Liver (tissue), 9 donors: ENCODE results near the gene KCNC4. TPM values are rescaled to one million over a fixed set of nuclear protein-coding genes. Genes with fewer than 3 reads are reported as not detected.

Source experiments
- DNase-seq: peaks from one replicate; pipeline ENCODE4 v3.0.0-alpha.2; 2017; ENCODE audit warnings: low spot score
- H3K27ac ChIP-seq, 2 donors: one replicate each; pipeline ENCODE4 v1.7.0; 2013; ENCODE audit warnings: inconsistent platforms in 2 of 2, low read length in 2 of 2, control low read depth in 1 of 2, low read depth in 1 of 2, mild to moderate bottlenecking in 1 of 2
- H3K27me3 ChIP-seq, 4 donors: one replicate each; pipeline versions ENCODE4 v1.6.1 to v1.7.0; 2013; ENCODE audit warnings: low read length in 3 of 4, inconsistent platforms in 1 of 4, mild to moderate bottlenecking in 1 of 4, moderate library complexity in 1 of 4; ENCODE audit not compliant: control insufficient read depth in 4 of 4, insufficient read depth in 4 of 4
- H3K36me3 ChIP-seq, 4 donors: one replicate each; pipeline versions ENCODE4 v1.6.1 to v1.7.0; 2013; ENCODE audit warnings: low read length in 3 of 4, mild to moderate bottlenecking in 3 of 4, low read depth in 1 of 4, moderate library complexity in 1 of 4; ENCODE audit not compliant: control insufficient read depth in 4 of 4, insufficient read depth in 3 of 4
- H3K4me1 ChIP-seq, 4 donors: one replicate each; pipeline versions ENCODE4 v1.6.1 to v1.7.0; 2013; ENCODE audit warnings: low read length in 3 of 4, mild to moderate bottlenecking in 3 of 4, moderate library complexity in 1 of 4; ENCODE audit not compliant: control insufficient read depth in 4 of 4, insufficient read depth in 4 of 4
- H3K4me3 ChIP-seq, 3 donors: one replicate each; pipeline versions ENCODE4 v1.6.1 to v1.7.0; 2013; ENCODE audit warnings: low read length in 3 of 3, control low read depth in 1 of 3, low read depth in 1 of 3, mild to moderate bottlenecking in 1 of 3
- H3K9ac ChIP-seq, 2 donors: one replicate each; pipeline ENCODE4 v1.7.0; 2013; ENCODE audit warnings: low read length in 2 of 2, mild to moderate bottlenecking in 2 of 2, moderate library complexity in 2 of 2, control low read depth in 1 of 2, low read depth in 1 of 2
- H3K9me3 ChIP-seq, 4 donors: one replicate each; pipeline versions ENCODE4 v1.6.1 to v1.7.0; 2013; ENCODE audit warnings: low read length in 3 of 4; ENCODE audit not compliant: control insufficient read depth in 4 of 4
- ATF3 ChIP-seq: IDR thresholded peaks from 2 replicates; pipeline ENCODE4 v1.6.1; 2016; ENCODE audit warnings: antibody characterized with exemption
- CTCF ChIP-seq: fragments of 150-350 bp; IDR thresholded peaks from 2 replicates; pipeline ENCODE4 v1.5.1; 2017; ENCODE audit warnings: improper control_type of control experiment, low read depth, low read length; ENCODE audit not compliant: missing input control
- EGR1 ChIP-seq, 2 donors: IDR thresholded peaks; 2 replicates each; pipeline ENCODE4 v1.6.1; 2016 to 2018; ENCODE audit warnings: antibody characterized with exemption in 2 of 2, low read depth in 2 of 2
- FOXA1 ChIP-seq: IDR thresholded peaks from 2 replicates; pipeline ENCODE4 v1.6.1; 2016; ENCODE audit warnings: antibody characterized with exemption
- FOXA2 ChIP-seq: IDR thresholded peaks from 2 replicates; pipeline ENCODE4 v1.6.1; 2016; ENCODE audit warnings: antibody characterized with exemption
- GABPA ChIP-seq, 2 donors: IDR thresholded peaks in 1 of 2; conservative IDR thresholded peaks in 1 of 2; 2 replicates each; pipeline ENCODE4 v1.6.1; 2016; ENCODE audit warnings: antibody characterized with exemption in 2 of 2, mild to moderate bottlenecking in 1 of 2, moderate library complexity in 1 of 2
- HNF4A ChIP-seq, 2 donors: conservative IDR thresholded peaks; 2 replicates each; pipeline ENCODE4 v1.6.1; 2016; ENCODE audit warnings: antibody characterized with exemption in 2 of 2, mild to moderate bottlenecking in 2 of 2
- HNF4G ChIP-seq: IDR thresholded peaks from 2 replicates; pipeline ENCODE4 v1.6.1; 2016; ENCODE audit warnings: antibody characterized with exemption
- JUND ChIP-seq, 2 donors: IDR thresholded peaks; 2 replicates each; pipeline ENCODE4 v1.6.1; 2016; ENCODE audit warnings: antibody characterized with exemption in 2 of 2
- MAX ChIP-seq: IDR thresholded peaks from 2 replicates; pipeline ENCODE4 v1.6.1; 2016; ENCODE audit warnings: antibody characterized with exemption
- NR2F2 ChIP-seq: IDR thresholded peaks from 2 replicates; pipeline ENCODE4 v1.6.1; 2016; ENCODE audit warnings: antibody characterized with exemption
- RAD21 ChIP-seq, 2 donors: IDR thresholded peaks; 2 replicates each; pipeline ENCODE4 v1.6.1; 2016; ENCODE audit warnings: antibody characterized with exemption in 2 of 2, mild to moderate bottlenecking in 2 of 2
- REST ChIP-seq: IDR thresholded peaks from 2 replicates; pipeline ENCODE4 v1.6.1; 2016; ENCODE audit warnings: antibody characterized with exemption, mild to moderate bottlenecking
- RXRA ChIP-seq, 2 donors: IDR thresholded peaks; 2 replicates each; pipeline ENCODE4 v1.6.1; 2017 to 2018; ENCODE audit warnings: antibody characterized with exemption in 2 of 2, mild to moderate bottlenecking in 1 of 2
- SP1 ChIP-seq: IDR thresholded peaks from 2 replicates; pipeline ENCODE4 v1.6.1; 2018; ENCODE audit warnings: antibody characterized with exemption, mild to moderate bottlenecking
- TAF1 ChIP-seq: conservative IDR thresholded peaks from 2 replicates; pipeline ENCODE4 v1.6.1; 2016; ENCODE audit warnings: antibody characterized with exemption, mild to moderate bottlenecking
- YY1 ChIP-seq: IDR thresholded peaks from 2 replicates; pipeline ENCODE4 v1.6.1; 2016; ENCODE audit warnings: antibody characterized with exemption, mild to moderate bottlenecking
- WGBS: extraction: QIAGEN DNeasy Blood & Tissue Kit; methylation state at CpG from one replicate; pipeline ENCODE4 v1.1.7; 2013; 5-methylcytosine and 5-hydroxymethylcytosine counted together
- polyA plus RNA-seq, 2 donors: library from polyadenylated mRNA; stranded (reverse) in 1 of 2; unstranded in 1 of 2; fragments of 200-250 nt in 1 of 2; fragments of >200 nt in 1 of 2; fragmentation: Nextera tagmentation in 1 of 2; extraction: Ambion mirVana in 1 of 2; gene quantifications; one replicate each; pipeline versions ENCODE4 v1.2.1 to v1.2.3, GENCODE V29; 2013 to 2015
- total RNA-seq, 2 donors: library from RNA; depleted of rRNA; stranded (reverse); fragments of >200 nt; gene quantifications; one replicate each; pipeline ENCODE4 v1.2.3, GENCODE V29; 2014
- donor health status: healthy.
- donor health status: healthy.
- donor health status: healthy.
- donor health status: healthy.
- donor health status: healthy.

KCNC4 gene
- total and polyA plus RNA-seq, 4 donors = 0.46 to 2.5 (median 1.5) TPM

GRCh38 chr1:110248746-110249145 lies 38.6 kb downstream of the KCNC4 start:
- TF ChIP-seq NR2F2 (no peak), CTCF (no peak), YY1 (no peak), REST (no peak), GABPA (IDR thresholded peaks at IDR 0.05 in 1 of 2, conservative IDR thresholded peaks at IDR 0.05 in 1 of 2) (no peak), FOXA2 (no peak), FOXA1 (no peak), RAD21 (IDR thresholded peaks at IDR 0.05) (no peak), TAF1 (no peak), EGR1 (IDR thresholded peaks at IDR 0.05; ENCODE audit: low read depth in 2 of 2) (no peak), HNF4G (no peak), JUND (IDR thresholded peaks at IDR 0.05) (no peak), HNF4A (conservative IDR thresholded peaks at IDR 0.05) (no peak), MAX (no peak), ATF3 (no peak), SP1 (no peak)
- no peak overlapping the region for H3K27ac ChIP-seq
- H3K4me1 ChIP-seq = peaks cover 0 to 2% (median 0%) of the 10 kb centered on the region in 4 donors
- no peaks in the 10 kb centered on the region for H3K36me3 ChIP-seq
- H3K9ac ChIP-seq = no peak overlapping the region
- H3K4me3 ChIP-seq = no peak overlapping the region
- H3K27me3 ChIP-seq = no peaks in the 10 kb centered on the region
- 82% methylated on average over 4 of the region's 4 CpGs for WGBS
- no peaks in the 10 kb centered on the region for H3K9me3 ChIP-seq
- DNase-seq = no peak

- TF ChIP-seq EGR1 (IDR thresholded peaks at IDR 0.05; ENCODE audit: low read depth in 2 of 2) (no peak), RXRA (IDR thresholded peaks at IDR 0.05) (no peak), JUND (IDR thresholded peaks at IDR 0.05) (no peak), HNF4G (no peak)
- Histone ChIP-seq H3K27me3 (no peaks in the 10 kb centered on the region), H3K9me3 (no peaks in the 10 kb centered on the region), H3K36me3 (no peaks in the 10 kb centered on the region), H3K27ac (no peak overlapping the region), H3K4me3 (no peak overlapping the region), H3K4me1 (no peaks in the 10 kb centered on the region), H3K9ac (no peak overlapping the region)
- WGBS = 81% methylated on average over 4 of the region's 4 CpGs
- no peak for DNase-seq
Measured at GRCh38 chr1:110249256-110249655, 39.1 kb downstream of the KCNC4 start.
